Panc1 (cell line): ENCODE results near the gene LYRM1. TPM values are rescaled to one million over a fixed set of nuclear protein-coding genes. Genes with fewer than 3 reads are reported as not detected.

Source experiments
- ATAC-seq: fragments of 200-7000 bp; cut with Tn5 transposase; 2 replicates; pipeline ENCODE4 v1.9.1; 2020; ENCODE audit warnings: mild to moderate bottlenecking, moderate library complexity
- BruUV-seq: library from RNA; stranded (reverse); fragments of 400-500 nt; replicated peaks from 2 replicates; lab custom pipeline; 2021; lab: Mats Ljungman, UMichigan
- CTCF ChIA-PET: fragments of 300-600 bp; sonication (Branson Sonifier 250); formaldehyde crosslinking; loops from one replicate; lab custom pipeline; 2022; ENCODE audit warnings: antibody characterized with exemption; lab: Charles Lee
- POLR2A ChIA-PET: fragments of 300-600 bp; sonication (Branson Sonifier 250); formaldehyde crosslinking; loops from one replicate; lab custom pipeline; 2022; ENCODE audit warnings: antibody characterized with exemption; lab: Charles Lee
- DNase-seq: peaks from one replicate; pipeline ENCODE4 v3.0.0-alpha.2; 2010; ENCODE audit warnings: low read depth, low spot score
- H3K27ac ChIP-seq: 2 replicates; pipeline ENCODE4 v1.5.1; 2011; ENCODE audit warnings: mild to moderate bottlenecking, low read length, inconsistent platforms
- H3K27me3 ChIP-seq: fragments of 200-500 bp; sonication (Bioruptor generic); 2 replicates; pipeline ENCODE4 v1.6.0; 2014; ENCODE audit warnings: low read length, inconsistent platforms; ENCODE audit not compliant: control insufficient read depth, insufficient read depth
- H3K36me3 ChIP-seq: fragments of 200-500 bp; sonication (Bioruptor generic); 2 replicates; pipeline ENCODE4 v1.5.1; 2014; ENCODE audit warnings: inconsistent platforms, mild to moderate bottlenecking, low read length, moderate library complexity; ENCODE audit not compliant: control insufficient read depth, insufficient read depth
- H3K4me1 ChIP-seq: 2 replicates; pipeline ENCODE4 v1.5.1; 2011; ENCODE audit warnings: inconsistent platforms, mild to moderate bottlenecking, low read length, moderate library complexity; ENCODE audit not compliant: control insufficient read depth, insufficient read depth
- H3K4me3 ChIP-seq, 2 experiments: 2 replicates each; pipeline ENCODE4 v1.5.1; 2011 to 2012; ENCODE audit warnings: low read depth in 2 of 2, low read length in 2 of 2, mild to moderate bottlenecking in 2 of 2, inconsistent platforms in 1 of 2, moderate library complexity in 1 of 2
- H3K9me3 ChIP-seq: fragments of 200-500 bp; sonication (Bioruptor generic); 2 replicates; pipeline ENCODE4 v1.5.1; 2014; ENCODE audit warnings: low read depth, mild to moderate bottlenecking, inconsistent platforms, low read length, moderate library complexity; ENCODE audit not compliant: control insufficient read depth, insufficient read depth
- POLR2AphosphoS5 ChIP-seq: IDR thresholded peaks from 2 replicates; pipeline ENCODE4 v1.6.1; 2012; ENCODE audit warnings: mild to moderate bottlenecking, low read depth, low read length, moderate library complexity
- SIN3A ChIP-seq: IDR thresholded peaks from 2 replicates; pipeline ENCODE4 v1.6.1; 2012; ENCODE audit warnings: low read depth, mild to moderate bottlenecking, low read length, moderate library complexity, borderline replicate concordance; ENCODE audit not compliant: insufficient read depth
- TCF7L2 ChIP-seq: IDR thresholded peaks from 2 replicates; pipeline ENCODE4 v1.6.1; 2011; ENCODE audit warnings: mild to moderate bottlenecking, low read depth, low read length, inconsistent platforms
- in situ Hi-C: cut with HindIII; loops from 2 replicates; pipeline ENCODE4 v1.10.0; 2016; ENCODE audit warnings: low sequenced_read_pairs, low pct_unique_long_range_greater_than_20kb
- intact Hi-C: fragments of 100-400 bp; cut with micrococcal nuclease; formaldehyde crosslinking; loops from one replicate; pipeline ENCODE4 v1.10.0; 2022; ENCODE audit not compliant: unreplicated experiment
- total RNA-seq: library from RNA; stranded (reverse); gene quantifications from one replicate; pipeline ENCODE4 v1.2.1, GENCODE V29; 2021; ENCODE audit not compliant: unreplicated experiment
- TF ChIP-seq, protein P1 (sequence below): fragments of 450-650 bp; IDR thresholded peaks from 2 replicates; pipeline ENCODE4 v1.5.1; 2017; ENCODE audit warnings: mild to moderate bottlenecking
- TF ChIP-seq, protein P2 (sequence below), 2 experiments: IDR thresholded peaks; 2 replicates each; pipeline ENCODE4 v1.6.1; 2011 to 2012; ENCODE audit warnings: low read depth in 2 of 2, control low read depth in 1 of 2, low read length in 1 of 2, mild to moderate bottlenecking in 1 of 2, moderate library complexity in 1 of 2; ENCODE audit not compliant: insufficient read depth in 1 of 2

The LYRM1 gene
- total RNA-seq, 1 experiment from 2014 or later = 30.7 TPM

DNA sequence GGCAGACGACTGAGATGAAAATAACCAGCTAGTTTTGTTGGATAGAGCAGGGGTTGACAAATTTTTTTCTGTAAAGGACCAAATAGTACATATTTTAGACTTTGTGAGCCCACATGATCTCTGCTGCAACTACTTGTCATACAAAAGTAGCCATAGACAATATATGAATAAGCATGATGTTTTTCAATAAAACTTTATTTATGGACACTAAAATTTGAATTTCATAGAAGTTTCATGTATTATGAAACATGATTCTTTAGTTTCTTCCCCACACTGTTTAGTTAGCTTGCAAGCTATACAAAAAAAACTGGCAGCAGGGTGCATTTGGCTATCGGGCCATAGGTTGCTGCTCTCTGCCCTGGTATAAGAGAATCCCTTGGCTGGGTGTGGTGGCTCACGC, 56.6 kb downstream of the LYRM1 start:
- H3K27me3 ChIP-seq = no peaks in the 10 kb centered on the region
- DNase-seq = no peak
- ChIA-PET POLR2A (no interaction called here), CTCF (no interaction called here)
- no peaks in the 10 kb centered on the region for H3K9me3 ChIP-seq
- intact Hi-C loops = no loop called here
- in situ Hi-C loops = no loop called here
- ATAC-seq = no peak
- H3K27ac ChIP-seq = no peak overlapping the region
- H3K4me3 ChIP-seq = no peak overlapping the region
- no peaks in the 10 kb centered on the region for H3K36me3 ChIP-seq
- TF ChIP-seq POLR2AphosphoS5 = no peak
- TF ChIP-seq, protein P1, sequence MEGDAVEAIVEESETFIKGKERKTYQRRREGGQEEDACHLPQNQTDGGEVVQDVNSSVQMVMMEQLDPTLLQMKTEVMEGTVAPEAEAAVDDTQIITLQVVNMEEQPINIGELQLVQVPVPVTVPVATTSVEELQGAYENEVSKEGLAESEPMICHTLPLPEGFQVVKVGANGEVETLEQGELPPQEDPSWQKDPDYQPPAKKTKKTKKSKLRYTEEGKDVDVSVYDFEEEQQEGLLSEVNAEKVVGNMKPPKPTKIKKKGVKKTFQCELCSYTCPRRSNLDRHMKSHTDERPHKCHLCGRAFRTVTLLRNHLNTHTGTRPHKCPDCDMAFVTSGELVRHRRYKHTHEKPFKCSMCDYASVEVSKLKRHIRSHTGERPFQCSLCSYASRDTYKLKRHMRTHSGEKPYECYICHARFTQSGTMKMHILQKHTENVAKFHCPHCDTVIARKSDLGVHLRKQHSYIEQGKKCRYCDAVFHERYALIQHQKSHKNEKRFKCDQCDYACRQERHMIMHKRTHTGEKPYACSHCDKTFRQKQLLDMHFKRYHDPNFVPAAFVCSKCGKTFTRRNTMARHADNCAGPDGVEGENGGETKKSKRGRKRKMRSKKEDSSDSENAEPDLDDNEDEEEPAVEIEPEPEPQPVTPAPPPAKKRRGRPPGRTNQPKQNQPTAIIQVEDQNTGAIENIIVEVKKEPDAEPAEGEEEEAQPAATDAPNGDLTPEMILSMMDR = no peak
- TF ChIP-seq TCF7L2 = no peak
- TF ChIP-seq, protein P2, sequence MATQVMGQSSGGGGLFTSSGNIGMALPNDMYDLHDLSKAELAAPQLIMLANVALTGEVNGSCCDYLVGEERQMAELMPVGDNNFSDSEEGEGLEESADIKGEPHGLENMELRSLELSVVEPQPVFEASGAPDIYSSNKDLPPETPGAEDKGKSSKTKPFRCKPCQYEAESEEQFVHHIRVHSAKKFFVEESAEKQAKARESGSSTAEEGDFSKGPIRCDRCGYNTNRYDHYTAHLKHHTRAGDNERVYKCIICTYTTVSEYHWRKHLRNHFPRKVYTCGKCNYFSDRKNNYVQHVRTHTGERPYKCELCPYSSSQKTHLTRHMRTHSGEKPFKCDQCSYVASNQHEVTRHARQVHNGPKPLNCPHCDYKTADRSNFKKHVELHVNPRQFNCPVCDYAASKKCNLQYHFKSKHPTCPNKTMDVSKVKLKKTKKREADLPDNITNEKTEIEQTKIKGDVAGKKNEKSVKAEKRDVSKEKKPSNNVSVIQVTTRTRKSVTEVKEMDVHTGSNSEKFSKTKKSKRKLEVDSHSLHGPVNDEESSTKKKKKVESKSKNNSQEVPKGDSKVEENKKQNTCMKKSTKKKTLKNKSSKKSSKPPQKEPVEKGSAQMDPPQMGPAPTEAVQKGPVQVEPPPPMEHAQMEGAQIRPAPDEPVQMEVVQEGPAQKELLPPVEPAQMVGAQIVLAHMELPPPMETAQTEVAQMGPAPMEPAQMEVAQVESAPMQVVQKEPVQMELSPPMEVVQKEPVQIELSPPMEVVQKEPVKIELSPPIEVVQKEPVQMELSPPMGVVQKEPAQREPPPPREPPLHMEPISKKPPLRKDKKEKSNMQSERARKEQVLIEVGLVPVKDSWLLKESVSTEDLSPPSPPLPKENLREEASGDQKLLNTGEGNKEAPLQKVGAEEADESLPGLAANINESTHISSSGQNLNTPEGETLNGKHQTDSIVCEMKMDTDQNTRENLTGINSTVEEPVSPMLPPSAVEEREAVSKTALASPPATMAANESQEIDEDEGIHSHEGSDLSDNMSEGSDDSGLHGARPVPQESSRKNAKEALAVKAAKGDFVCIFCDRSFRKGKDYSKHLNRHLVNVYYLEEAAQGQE (IDR thresholded peaks at IDR 0.05; ENCODE audit: insufficient read depth in 1 of 2, low read depth in 2 of 2, low read length in 1 of 2) = no peak
- TF ChIP-seq SIN3A = no peak
- H3K4me1 ChIP-seq = no peaks in the 10 kb centered on the region
- BruUV-seq = no TSS peak

DNA sequence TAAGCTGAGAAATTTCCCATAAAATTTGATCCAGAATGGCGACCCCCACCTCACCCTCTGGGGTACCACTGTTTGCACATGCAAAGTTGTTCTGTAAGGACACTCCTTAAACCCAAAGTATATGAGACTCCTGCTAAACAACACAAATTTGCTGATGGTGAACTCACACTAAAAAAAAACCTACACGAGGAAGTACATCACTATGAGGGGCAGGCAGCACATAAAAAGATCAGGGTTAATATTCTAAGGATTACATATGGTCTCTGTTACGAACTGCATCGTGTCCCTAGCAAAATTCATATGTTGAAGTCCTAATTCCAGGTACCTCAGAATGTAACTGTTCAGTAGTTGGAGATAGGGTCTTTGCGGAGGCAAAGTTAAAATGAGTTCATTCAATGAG, 60.3 kb downstream of the LYRM1 start:
- intact Hi-C loops = no loop called here
- no peak overlapping the region for H3K27ac ChIP-seq
- BruUV-seq = no TSS peak
- DNase-seq = no peak
- no peak overlapping the region for H3K4me3 ChIP-seq
- ChIA-PET POLR2A (interaction anchor here (0.6 kb wide), 1 partner anchor 26 kb away, joined by 4 read pairs; no protein-coding TSS in a partner anchor), CTCF (no interaction called here)
- H3K9me3 ChIP-seq = no peaks in the 10 kb centered on the region
- H3K4me1 ChIP-seq = no peaks in the 10 kb centered on the region
- no peak for ATAC-seq
- H3K27me3 ChIP-seq = no peaks in the 10 kb centered on the region
- in situ Hi-C loops = no loop called here
- H3K36me3 ChIP-seq = no peaks in the 10 kb centered on the region
- TF ChIP-seq POLR2AphosphoS5 (no peak), SIN3A (no peak), TCF7L2 (no peak)
- TF ChIP-seq, protein P2 (IDR thresholded peaks at IDR 0.05; ENCODE audit: insufficient read depth in 1 of 2, low read depth in 2 of 2, low read length in 1 of 2) = no peak
- TF ChIP-seq, protein P1 = no peak
